ENCODE data around the gene ASCC3. TPM values are rescaled to one million over a fixed set of nuclear protein-coding genes. Genes with fewer than 3 reads are reported as not detected.

Gene ASCC3, protein sequence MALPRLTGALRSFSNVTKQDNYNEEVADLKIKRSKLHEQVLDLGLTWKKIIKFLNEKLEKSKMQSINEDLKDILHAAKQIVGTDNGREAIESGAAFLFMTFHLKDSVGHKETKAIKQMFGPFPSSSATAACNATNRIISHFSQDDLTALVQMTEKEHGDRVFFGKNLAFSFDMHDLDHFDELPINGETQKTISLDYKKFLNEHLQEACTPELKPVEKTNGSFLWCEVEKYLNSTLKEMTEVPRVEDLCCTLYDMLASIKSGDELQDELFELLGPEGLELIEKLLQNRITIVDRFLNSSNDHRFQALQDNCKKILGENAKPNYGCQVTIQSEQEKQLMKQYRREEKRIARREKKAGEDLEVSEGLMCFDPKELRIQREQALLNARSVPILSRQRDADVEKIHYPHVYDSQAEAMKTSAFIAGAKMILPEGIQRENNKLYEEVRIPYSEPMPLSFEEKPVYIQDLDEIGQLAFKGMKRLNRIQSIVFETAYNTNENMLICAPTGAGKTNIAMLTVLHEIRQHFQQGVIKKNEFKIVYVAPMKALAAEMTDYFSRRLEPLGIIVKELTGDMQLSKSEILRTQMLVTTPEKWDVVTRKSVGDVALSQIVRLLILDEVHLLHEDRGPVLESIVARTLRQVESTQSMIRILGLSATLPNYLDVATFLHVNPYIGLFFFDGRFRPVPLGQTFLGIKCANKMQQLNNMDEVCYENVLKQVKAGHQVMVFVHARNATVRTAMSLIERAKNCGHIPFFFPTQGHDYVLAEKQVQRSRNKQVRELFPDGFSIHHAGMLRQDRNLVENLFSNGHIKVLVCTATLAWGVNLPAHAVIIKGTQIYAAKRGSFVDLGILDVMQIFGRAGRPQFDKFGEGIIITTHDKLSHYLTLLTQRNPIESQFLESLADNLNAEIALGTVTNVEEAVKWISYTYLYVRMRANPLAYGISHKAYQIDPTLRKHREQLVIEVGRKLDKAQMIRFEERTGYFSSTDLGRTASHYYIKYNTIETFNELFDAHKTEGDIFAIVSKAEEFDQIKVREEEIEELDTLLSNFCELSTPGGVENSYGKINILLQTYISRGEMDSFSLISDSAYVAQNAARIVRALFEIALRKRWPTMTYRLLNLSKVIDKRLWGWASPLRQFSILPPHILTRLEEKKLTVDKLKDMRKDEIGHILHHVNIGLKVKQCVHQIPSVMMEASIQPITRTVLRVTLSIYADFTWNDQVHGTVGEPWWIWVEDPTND (N-terminal part only)
- total RNA-seq = 23.2 and 31.6 TPM in 2 replicates

DNA sequence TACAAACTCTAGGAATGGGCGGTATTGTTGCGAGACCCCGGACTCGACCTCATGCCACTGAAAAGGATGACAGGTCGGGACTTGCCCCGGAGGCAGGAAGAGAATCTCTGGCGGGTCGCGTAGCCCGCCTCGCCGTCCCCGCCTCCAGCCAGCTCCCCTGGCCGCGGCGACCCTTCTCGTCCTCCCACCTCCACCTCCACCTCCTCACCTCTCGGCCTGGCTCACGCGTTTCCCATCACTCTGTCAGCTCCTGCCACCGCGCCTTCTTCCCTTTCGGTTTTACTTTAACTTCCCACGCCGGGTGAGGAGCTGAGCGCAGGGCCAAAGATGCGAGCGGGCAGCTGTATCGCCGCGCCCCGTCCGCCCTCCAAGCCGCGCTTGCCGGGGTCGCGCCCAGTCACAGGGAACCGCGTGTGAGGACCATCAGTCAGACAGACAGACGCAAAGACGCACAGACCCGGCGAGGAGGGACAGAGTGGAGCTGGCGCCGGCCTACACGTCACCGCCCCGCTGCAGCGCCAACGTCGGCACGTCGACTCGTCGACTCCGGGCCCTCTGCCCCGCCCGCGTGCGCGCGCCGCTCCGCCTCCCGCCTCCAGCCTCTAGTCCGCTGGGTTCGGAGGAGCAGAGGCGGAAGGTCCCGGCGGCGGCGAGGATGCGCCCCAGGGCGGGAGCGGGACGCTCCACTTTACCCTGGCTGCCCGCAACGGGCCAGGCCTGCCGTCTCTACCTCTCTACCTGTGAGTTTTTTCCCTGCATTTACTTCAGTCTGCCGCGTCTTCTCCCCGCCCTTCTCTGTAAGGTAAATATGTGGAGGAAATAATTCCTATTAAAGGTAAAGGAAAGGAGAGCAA is at the start of gene ASCC3:
Gene ASCC3 (minus strand): TSS at position 477 of the 854 bp plus-strand sequence. CDS start 13,332 bp downstream, outside the sequence.

DNA sequence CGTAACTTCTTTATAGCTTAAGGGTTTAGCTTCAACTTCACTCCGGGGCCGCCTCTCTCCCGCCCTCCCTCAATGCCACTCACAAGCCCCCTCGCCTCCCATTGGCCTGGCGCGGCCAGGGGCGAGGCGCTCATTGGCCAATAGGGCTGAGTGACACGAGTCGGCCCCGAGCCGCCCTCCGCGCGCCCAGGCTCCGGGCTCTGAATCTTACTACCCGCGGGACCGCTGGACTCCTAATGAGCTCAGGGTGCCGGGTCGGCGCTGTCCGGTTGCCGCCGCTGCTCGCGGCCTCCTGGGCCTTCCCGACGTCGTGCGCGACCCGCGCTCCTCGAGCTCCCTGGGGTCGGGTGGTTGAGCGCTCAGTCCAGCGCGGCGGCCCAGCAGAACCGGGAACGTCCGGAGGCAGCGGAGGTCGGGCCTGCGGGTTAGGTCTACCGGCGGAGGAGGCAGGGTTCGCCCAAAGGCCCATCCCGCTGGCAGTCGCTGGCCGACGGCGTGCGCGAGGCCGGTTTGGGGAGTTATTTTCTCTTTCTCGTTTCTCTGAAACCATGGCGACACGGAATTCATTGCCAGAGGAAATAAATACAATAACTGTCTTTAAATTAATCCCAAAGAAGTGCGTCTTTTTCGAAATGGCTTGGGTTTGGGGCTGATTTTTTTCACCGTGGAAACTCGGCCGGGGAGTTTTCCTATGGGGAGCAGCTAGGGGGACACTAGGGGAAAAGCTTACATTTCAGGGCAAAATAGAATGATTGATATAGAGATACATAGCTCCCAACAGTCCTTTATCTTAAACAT is 416.0 kb downstream of the ASCC3 start, which contains the start of gene SIM1:
Gene SIM1 (minus strand): TSS at position 19 of the 798 bp plus-strand sequence. CDS start 1,453 bp downstream, outside the sequence.

